Measurements from ENCODE around the gene SCRG1. TPM values are rescaled to one million over a fixed set of nuclear protein-coding genes. Genes with fewer than 3 reads are reported as not detected.

Gene SCRG1
- 0.33 and 1.1 TPM in 2 replicates for total RNA-seq

GRCh38 chr4:173398779-173399415 is at the start of gene SCRG1:
TSS of gene SCRG1 (minus strand) at chr4:173399116. CDS start at chr4:173391414, 7,702 bp downstream.

GRCh38 chr4:173370477-173371291 is 28.2 kb downstream of the SCRG1 start, which contains the start of gene SAP30:
TSS of gene SAP30 (plus strand) at chr4:173370954. CDS start at chr4:173371183, 229 bp downstream.

Other genes starting within 250 kb of the SCRG1 start
- 36.6 and 41.8 TPM in 2 replicates for gene GALNT7, start 230.3 kb downstream of the SCRG1 start, total RNA-seq
- gene HMGB2, start 64.8 kb downstream of the SCRG1 start, total RNA-seq: 125 and 302 TPM in 2 replicates
- 30.2 and 44.2 TPM in 2 replicates for gene SAP30, start 28.2 kb downstream of the SCRG1 start, total RNA-seq
- 22.7 and 26.9 TPM in 2 replicates for gene HAND2, start 131.1 kb upstream of the SCRG1 start, total RNA-seq

All from uterine smooth muscle cell (primary cell).